ENCODE results near the gene LSAMP. TPM values are rescaled to one million over a fixed set of nuclear protein-coding genes. Genes with fewer than 3 reads are reported as not detected.

The LSAMP gene
- total and polyA plus RNA-seq, 2 of the 13 experiments (the other 11 are each of a cell fraction or from before 2014, with no cell fraction given), result not detected

- no peak for ATAC-seq
- no peaks in the 10 kb centered on the region for H3K79me2 ChIP-seq (ENCODE audit: insufficient read depth, low read length)
- H3K36me3 ChIP-seq (replicated peaks in 1 of 2; ENCODE audit: control insufficient read depth in 1 of 2, insufficient read depth in 2 of 2, low read length in 2 of 2), result no peaks in the 10 kb centered on the region
- no peak overlapping the region for H2AFZ ChIP-seq (ENCODE audit: low read length)
- H3K4me1 ChIP-seq (ENCODE audit: insufficient read depth, low read length), result peaks cover 18% of the 10 kb centered on the region
- POLR2A ChIA-PET, result no interaction called here
- CTCF ChIA-PET (ENCODE audit: low intra/inter-chr PET ratio, low total read pairs), result no interaction called here
- H3K27ac ChIP-seq (ENCODE audit: extremely low read length, insufficient read depth, low read length), result no peak overlapping the region
- H3K9ac ChIP-seq (ENCODE audit: insufficient read depth, low read depth, low read length), result no peak overlapping the region
- no peak for DNase-seq (ENCODE audit: low spot score)
- H3K4me3 ChIP-seq (replicated peaks in 1 of 3; ENCODE audit: insufficient read depth in 1 of 3, low read depth in 2 of 3, low read length in 3 of 3), result no peak overlapping the region
- H3K27me3 ChIP-seq (ENCODE audit: control insufficient read depth in 1 of 2, insufficient read depth in 2 of 2, low read length in 2 of 2), result no peaks in the 10 kb centered on the region
- intact Hi-C loops (cut with micrococcal nuclease; ENCODE audit: unreplicated experiment), result no loop called here
- no TSS peak for BruUV-seq (replicated peaks)
- no peak overlapping the region for H3K4me2 ChIP-seq (ENCODE audit: low read depth, low read length)
- in situ Hi-C loops (cut with HindIII; ENCODE audit: extremely low pct_ligation_motif_present, low pct_unique_long_range_greater_than_20kb), result no loop called here
- no peaks in the 10 kb centered on the region for H3K9me3 ChIP-seq (ENCODE audit: low read length)
- no peak for TF ChIP-seq ZSCAN5A (CRISPR knock-in tag; IDR thresholded peaks at IDR 0.05; ENCODE audit: borderline replicate concordance)
- no peak for TF ChIP-seq YY1 (IDR thresholded peaks at IDR 0.05; ENCODE audit: insufficient read depth, insufficient replicate concordance, low read depth, low read length)
- TF ChIP-seq ZNF17 (CRISPR knock-in tag; IDR thresholded peaks at IDR 0.05), result no peak
- no peak for TF ChIP-seq HNRNPH1 (optimal IDR thresholded peaks at IDR 0.05; ENCODE audit: low read depth, low read length)
- TF ChIP-seq ZBTB21 (CRISPR knock-in tag; IDR thresholded peaks at IDR 0.05), result no peak
- TF ChIP-seq IRF9 (CRISPR knock-in tag; IDR thresholded peaks at IDR 0.05; ENCODE audit: borderline replicate concordance), result no peak
- TF ChIP-seq ZNF615 (CRISPR knock-in tag; IDR thresholded peaks at IDR 0.05; ENCODE audit: borderline replicate concordance), result no peak
- no peak for TF ChIP-seq NONO (IDR thresholded peaks at IDR 0.05)
- no peak for TF ChIP-seq NONO (CRISPR knock-in tag; conservative IDR thresholded peaks at IDR 0.05)
- no peak for TF ChIP-seq ATAD3A (CRISPR knock-in tag; IDR thresholded peaks at IDR 0.05)
- no peak for TF ChIP-seq MAF1 (CRISPR knock-in tag; IDR thresholded peaks at IDR 0.05; ENCODE audit: borderline replicate concordance)
- no peak for TF ChIP-seq ELK4 (CRISPR knock-in tag; IDR thresholded peaks at IDR 0.05; ENCODE audit: borderline replicate concordance)
- no peak for TF ChIP-seq PAWR (CRISPR knock-in tag; IDR thresholded peaks at IDR 0.05; ENCODE audit: borderline replicate concordance)
- no peak for TF ChIP-seq ZNF878 (CRISPR knock-in tag; IDR thresholded peaks at IDR 0.05)
- no peak for TF ChIP-seq CREB3 (CRISPR knock-in tag; IDR thresholded peaks at IDR 0.05)
- no peak for TF ChIP-seq ZFP37 (CRISPR knock-in tag; IDR thresholded peaks at IDR 0.05; ENCODE audit: borderline replicate concordance)
- no peak for TF ChIP-seq WIZ (CRISPR knock-in tag; IDR thresholded peaks at IDR 0.05)
- no peak for TF ChIP-seq HOMEZ (CRISPR knock-in tag; IDR thresholded peaks at IDR 0.05; ENCODE audit: low read depth)
- no peak for TF ChIP-seq IRX3 (CRISPR knock-in tag; IDR thresholded peaks at IDR 0.05; ENCODE audit: borderline replicate concordance, low read depth)
- TF ChIP-seq PCBP1 (IDR thresholded peaks at IDR 0.05; ENCODE audit: borderline replicate concordance, low read depth, low read length), result no peak
- WGBS (ENCODE audit: low lambda C conversion rate), result 72% methylated on average over 2 of the region's 2 CpGs
- H4K20me1 ChIP-seq (ENCODE audit: insufficient read depth, low read length), result no peaks in the 10 kb centered on the region
- no peak for FAIRE-seq
Measured at GRCh38 chr3:115864911-115865310, 580.4 kb downstream of the LSAMP start.

Data from HepG2 (cell line).